GM12892 (cell line): Measurements from ENCODE around the gene DEFB114.

Experiments used
- POLR2A ChIP-seq: IDR thresholded peaks from 2 replicates; pipeline ENCODE4 v1.6.1; 2011; ENCODE audit warnings: low read depth, low read length, control low read depth
- POLR2AphosphoS5 ChIP-seq: IDR thresholded peaks from 2 replicates; pipeline ENCODE4 v1.6.1; 2011; ENCODE audit warnings: low read depth, low read length, control low read depth
- TAF1 ChIP-seq: IDR thresholded peaks from 2 replicates; pipeline ENCODE4 v1.6.1; 2011; ENCODE audit warnings: low read depth, mild to moderate bottlenecking, control low read depth, low read length, borderline replicate concordance

DNA sequence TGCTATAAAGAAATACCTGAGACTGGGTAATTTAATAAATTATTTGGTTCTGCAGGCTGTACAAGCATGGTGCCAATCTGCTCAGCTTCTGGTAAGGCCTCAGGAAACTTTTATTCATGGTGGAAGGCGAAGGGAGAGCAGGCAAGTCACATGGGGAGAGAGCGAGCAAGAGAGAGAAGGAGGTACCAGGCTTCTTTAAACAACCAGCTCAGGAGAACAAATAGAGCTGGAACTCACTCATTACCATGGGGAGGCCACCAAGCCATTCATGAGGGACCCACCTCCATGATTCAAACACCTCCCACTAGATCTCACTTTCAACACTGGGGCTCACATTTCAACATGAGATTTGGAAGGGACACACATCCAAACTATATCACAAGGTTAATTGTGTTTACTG is 52.7 kb downstream of the DEFB114 start:
- TF ChIP-seq POLR2A (no peak), TAF1 (no peak), POLR2AphosphoS5 (no peak)
